ENCODE data around the gene KLF1.
A peak's percentile ranks its signal among the peaks of the same experiment; 100 is the strongest.

Gene KLF1

GRCh38 chr19:12838182-12838885, 48.7 kb downstream of the KLF1 start, which contains the start of gene MAST1:
TSS of gene MAST1 (plus strand) at chr19:12838515. CDS start at chr19:12838573, 58 bp downstream.
- DNase-seq (ENCODE audit: low read depth), result peak; percentile 31

- DNase-seq (ENCODE audit: low read depth), result no peak
Observed at GRCh38 chr19:12837225-12837624, 49.8 kb downstream of the KLF1 start.

GRCh38 chr19:12836529-12836863, 50.5 kb downstream of the KLF1 start:
- DNase-seq (ENCODE audit: low read depth), result no peak

- DNase-seq (ENCODE audit: low read depth), result no peak
Observed at GRCh38 chr19:12834976-12835757, 51.8 kb downstream of the KLF1 start.

GRCh38 chr19:12834566-12834943, 52.4 kb downstream of the KLF1 start, which contains the start of gene RTBDN:
TSS of gene RTBDN (minus strand) at chr19:12834579. CDS start at chr19:12829979, 4,600 bp downstream.
- no peak for DNase-seq (ENCODE audit: low read depth)

Measured in T follicular helper cell (primary cell).